Esophagus squamous epithelium (tissue), 4 donors: ENCODE results near the gene ZNF865.

Experiments used
- POLR2A ChIP-seq, 4 donors: fragments of 450-650 bp; IDR thresholded peaks; one replicate each; pipeline ENCODE4 v1.6.1; 2017; ENCODE audit warnings: antibody characterized with exemption in 4 of 4, mild to moderate bottlenecking in 4 of 4, moderate library complexity in 3 of 4
- TF ChIP-seq, protein P1 (sequence below), 6 experiments: fragments of 450-650 bp in 4 of 6; fragments of 200-600 bp in 2 of 6; sonication (generic) in 2 of 6; IDR thresholded peaks; one replicate each; pipeline ENCODE4 v1.5.1; 2016 to 2019; ENCODE audit warnings: antibody characterized with exemption in 6 of 6, mild to moderate bottlenecking in 4 of 6, moderate library complexity in 4 of 6

DNA sequence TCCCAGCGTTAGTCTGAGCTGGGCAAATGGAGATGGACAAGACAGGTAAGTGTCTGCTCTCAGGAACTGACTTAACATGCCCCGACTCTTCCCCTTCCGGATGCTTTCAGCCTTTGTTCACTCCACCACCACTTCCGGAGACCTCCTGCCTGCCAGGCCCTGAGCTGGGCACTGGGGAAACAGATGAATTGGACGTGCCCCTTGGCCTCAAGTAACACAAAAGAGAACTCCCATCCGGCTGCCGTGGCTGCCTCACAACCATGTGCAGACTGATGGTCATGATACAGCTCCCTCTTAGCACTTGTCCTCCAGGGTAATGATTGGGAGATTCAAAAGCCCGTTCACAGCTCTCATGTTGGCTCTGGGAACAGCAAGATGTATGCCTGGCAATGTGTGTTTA is 12.0 kb downstream of the ZNF865 start:
- TF ChIP-seq, protein P1, sequence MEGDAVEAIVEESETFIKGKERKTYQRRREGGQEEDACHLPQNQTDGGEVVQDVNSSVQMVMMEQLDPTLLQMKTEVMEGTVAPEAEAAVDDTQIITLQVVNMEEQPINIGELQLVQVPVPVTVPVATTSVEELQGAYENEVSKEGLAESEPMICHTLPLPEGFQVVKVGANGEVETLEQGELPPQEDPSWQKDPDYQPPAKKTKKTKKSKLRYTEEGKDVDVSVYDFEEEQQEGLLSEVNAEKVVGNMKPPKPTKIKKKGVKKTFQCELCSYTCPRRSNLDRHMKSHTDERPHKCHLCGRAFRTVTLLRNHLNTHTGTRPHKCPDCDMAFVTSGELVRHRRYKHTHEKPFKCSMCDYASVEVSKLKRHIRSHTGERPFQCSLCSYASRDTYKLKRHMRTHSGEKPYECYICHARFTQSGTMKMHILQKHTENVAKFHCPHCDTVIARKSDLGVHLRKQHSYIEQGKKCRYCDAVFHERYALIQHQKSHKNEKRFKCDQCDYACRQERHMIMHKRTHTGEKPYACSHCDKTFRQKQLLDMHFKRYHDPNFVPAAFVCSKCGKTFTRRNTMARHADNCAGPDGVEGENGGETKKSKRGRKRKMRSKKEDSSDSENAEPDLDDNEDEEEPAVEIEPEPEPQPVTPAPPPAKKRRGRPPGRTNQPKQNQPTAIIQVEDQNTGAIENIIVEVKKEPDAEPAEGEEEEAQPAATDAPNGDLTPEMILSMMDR (IDR thresholded peaks at IDR 0.05), result no peak
- no peak for TF ChIP-seq POLR2A (IDR thresholded peaks at IDR 0.05)
